Measurements from ENCODE around the gene PNMT. TPM values are rescaled to one million over a fixed set of nuclear protein-coding genes. Genes with fewer than 3 reads are reported as not detected.

The PNMT gene
- total RNA-seq, 4 donors from 2014 or later, result 0.26 to 8.4 (median 1.3) TPM

DNA sequence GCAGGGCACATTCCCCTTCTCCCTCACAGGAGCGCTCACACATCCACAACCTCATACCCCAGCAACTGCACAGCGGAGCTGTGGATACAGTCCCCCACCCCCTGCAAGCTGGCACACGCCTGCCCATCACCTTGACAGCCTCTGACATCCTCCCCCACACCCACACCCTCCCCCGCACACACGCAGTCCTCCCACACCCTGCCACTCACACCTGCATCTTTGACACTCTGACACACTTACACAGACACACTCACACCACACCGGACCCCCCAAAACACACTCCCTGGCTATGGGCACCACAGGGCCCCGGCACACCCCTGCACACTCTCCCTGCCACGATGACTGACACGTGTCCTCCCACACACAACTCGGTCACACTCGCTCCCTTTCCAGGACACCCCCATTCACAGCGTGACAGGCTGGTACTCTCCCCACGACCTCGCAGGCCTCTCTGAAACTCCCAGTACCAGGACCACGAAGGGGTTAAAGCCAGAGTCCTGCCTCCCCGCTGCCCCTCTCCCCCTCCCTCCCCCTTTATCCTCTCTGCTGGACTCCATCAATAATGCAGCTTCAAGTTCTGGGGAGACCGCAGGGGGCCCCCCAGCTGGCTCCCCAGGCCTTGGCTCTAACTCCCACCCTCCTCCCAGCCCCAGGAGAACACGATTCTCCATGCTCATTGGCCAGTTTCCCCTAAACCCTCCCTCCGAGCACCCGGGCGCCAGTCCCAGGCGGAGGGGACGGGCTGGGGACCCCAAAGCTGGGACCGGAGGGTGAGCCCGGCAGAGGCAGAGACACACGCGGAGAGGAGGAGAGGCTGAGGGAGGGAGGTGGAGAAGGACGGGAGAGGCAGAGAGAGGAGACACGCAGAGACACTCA, 41.8 kb upstream of the PNMT start, which contains the start of gene PPP1R1B:
Gene PPP1R1B (plus strand): TSS at position 782 of the 876 bp plus-strand sequence. CDS start 441 bp downstream, outside the sequence.
- Histone ChIP-seq H3K27ac (peak within 1 kb of the TSS in 2 of 4 donors; percentile 42 to 80), H3K4me3 (peak within 1 kb of the TSS; percentile 10 to 59 (median 40)), H3K9me3 (no peaks in the 10 kb centered on the region), H3K36me3 (no peaks in the 10 kb centered on the region), H3K4me1 (peaks cover 39 to 82% (median 47%) of the 10 kb centered on the region in 3 donors), H3K27me3 (peaks cover 0 to 72% (median 9%) of the 10 kb centered on the region in 4 donors)
- 6 to 18% methylated on average over 21 to 22 of the region's 29 CpGs for WGBS, 2 donors
- intact Hi-C loops (cut with DNase I), result no loop called here
- no peak for TF ChIP-seq POLR2A (IDR thresholded peaks at IDR 0.05)
- TF ChIP-seq, protein P1, sequence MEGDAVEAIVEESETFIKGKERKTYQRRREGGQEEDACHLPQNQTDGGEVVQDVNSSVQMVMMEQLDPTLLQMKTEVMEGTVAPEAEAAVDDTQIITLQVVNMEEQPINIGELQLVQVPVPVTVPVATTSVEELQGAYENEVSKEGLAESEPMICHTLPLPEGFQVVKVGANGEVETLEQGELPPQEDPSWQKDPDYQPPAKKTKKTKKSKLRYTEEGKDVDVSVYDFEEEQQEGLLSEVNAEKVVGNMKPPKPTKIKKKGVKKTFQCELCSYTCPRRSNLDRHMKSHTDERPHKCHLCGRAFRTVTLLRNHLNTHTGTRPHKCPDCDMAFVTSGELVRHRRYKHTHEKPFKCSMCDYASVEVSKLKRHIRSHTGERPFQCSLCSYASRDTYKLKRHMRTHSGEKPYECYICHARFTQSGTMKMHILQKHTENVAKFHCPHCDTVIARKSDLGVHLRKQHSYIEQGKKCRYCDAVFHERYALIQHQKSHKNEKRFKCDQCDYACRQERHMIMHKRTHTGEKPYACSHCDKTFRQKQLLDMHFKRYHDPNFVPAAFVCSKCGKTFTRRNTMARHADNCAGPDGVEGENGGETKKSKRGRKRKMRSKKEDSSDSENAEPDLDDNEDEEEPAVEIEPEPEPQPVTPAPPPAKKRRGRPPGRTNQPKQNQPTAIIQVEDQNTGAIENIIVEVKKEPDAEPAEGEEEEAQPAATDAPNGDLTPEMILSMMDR (IDR thresholded peaks at IDR 0.05), result no peak
- DNase-seq, result no peak

DNA sequence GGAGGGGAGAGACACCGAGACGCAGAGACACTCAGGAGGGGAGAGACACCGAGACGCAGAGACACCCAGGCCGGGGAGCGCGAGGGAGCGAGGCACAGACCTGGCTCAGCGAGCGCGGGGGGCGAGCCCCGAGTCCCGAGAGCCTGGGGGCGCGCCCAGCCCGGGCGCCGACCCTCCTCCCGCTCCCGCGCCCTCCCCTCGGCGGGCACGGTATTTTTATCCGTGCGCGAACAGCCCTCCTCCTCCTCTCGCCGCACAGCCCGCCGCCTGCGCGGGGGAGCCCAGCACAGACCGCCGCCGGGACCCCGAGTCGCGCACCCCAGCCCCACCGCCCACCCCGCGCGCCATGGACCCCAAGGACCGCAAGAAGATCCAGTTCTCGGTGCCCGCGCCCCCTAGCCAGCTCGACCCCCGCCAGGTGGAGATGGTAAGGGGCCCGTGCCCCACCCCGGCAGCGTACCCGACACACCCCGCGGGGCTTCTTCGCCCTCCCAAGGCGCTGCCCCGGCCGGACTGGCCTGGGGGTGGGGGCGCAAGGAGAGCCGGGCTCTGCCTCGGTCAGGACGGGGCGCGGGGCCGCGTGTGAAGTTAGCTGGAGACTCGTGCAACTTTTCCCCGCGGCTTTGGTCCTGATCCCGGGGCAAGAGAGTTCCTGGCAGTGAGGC, 41.1 kb upstream of the PNMT start:
- H3K4me1 ChIP-seq, result peaks cover 39 to 82% (median 45%) of the 10 kb centered on the region in 3 donors
- 1 to 10% methylated on average over 7 to 14 of the region's 72 CpGs for WGBS, 2 donors
- TF ChIP-seq, protein P1 (IDR thresholded peaks at IDR 0.05), result no peak
- no peak for TF ChIP-seq POLR2A (IDR thresholded peaks at IDR 0.05)
- DNase-seq, result no peak
- peak overlapping the region; percentile 10 to 59 (median 40) for H3K4me3 ChIP-seq
- peaks cover 0 to 76% (median 9%) of the 10 kb centered on the region in 4 donors for H3K27me3 ChIP-seq
- intact Hi-C loops (cut with DNase I), result no loop called here
- no peaks in the 10 kb centered on the region for H3K36me3 ChIP-seq
- peak overlapping the region in 2 of 4 donors; percentile 42 to 80 for H3K27ac ChIP-seq
- H3K9me3 ChIP-seq, result no peaks in the 10 kb centered on the region

DNA sequence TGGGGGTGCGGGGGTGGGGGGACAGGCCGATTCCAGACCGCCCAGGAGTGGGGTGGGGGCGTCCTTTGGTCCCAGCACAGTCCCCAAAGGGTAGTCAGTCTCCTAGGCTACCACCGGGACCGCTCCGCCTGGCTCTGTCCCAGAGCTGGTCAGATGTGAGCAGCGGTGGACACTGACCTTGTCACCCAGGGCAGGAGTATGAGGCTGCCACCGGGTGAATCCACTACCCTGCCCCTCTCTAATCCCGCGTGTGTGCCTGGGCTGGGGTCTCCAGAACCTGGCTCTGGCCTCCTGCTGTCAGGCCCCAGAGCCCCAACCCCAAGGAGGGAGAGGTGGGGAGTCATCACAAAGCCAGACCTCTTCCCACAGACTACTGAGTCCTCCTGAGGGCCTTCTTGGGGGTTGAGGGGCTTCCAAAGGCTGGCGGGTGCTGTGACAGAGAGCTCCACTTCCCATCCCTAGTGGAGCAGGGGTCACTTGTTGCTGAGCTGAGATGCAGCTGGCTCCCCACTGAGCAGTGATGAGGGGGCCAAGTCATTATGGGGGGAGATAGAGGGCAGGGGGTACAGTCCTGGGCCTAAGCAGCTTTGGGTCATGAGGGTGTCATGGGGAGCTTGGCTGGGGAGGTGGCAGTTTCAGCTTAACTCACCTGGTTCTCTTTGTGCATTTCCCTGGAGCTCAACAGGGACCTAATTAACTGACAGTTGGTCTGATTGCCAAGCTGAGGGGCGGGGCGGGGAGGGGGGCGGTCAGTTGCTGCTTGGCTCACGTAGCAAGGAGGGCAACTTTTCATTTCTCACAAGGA, 40.3 kb upstream of the PNMT start:
- peak overlapping the region in 2 of 4 donors; percentile 42 to 80 for H3K27ac ChIP-seq
- 17 to 49% methylated on average over 1 to 3 of the region's 16 CpGs for WGBS, 2 donors
- H3K27me3 ChIP-seq, result peaks cover 0 to 77% (median 9%) of the 10 kb centered on the region in 4 donors
- H3K4me3 ChIP-seq, result peak overlapping the region in 2 of 4 donors; percentile 50 to 59
- no peak for DNase-seq
- no peaks in the 10 kb centered on the region for H3K9me3 ChIP-seq
- no peaks in the 10 kb centered on the region for H3K36me3 ChIP-seq
- intact Hi-C loops (cut with DNase I), result no loop called here
- peaks cover 39 to 84% (median 42%) of the 10 kb centered on the region in 3 donors for H3K4me1 ChIP-seq
- TF ChIP-seq, protein P1 (IDR thresholded peaks at IDR 0.05), result no peak
- TF ChIP-seq POLR2A (IDR thresholded peaks at IDR 0.05), result no peak

DNA sequence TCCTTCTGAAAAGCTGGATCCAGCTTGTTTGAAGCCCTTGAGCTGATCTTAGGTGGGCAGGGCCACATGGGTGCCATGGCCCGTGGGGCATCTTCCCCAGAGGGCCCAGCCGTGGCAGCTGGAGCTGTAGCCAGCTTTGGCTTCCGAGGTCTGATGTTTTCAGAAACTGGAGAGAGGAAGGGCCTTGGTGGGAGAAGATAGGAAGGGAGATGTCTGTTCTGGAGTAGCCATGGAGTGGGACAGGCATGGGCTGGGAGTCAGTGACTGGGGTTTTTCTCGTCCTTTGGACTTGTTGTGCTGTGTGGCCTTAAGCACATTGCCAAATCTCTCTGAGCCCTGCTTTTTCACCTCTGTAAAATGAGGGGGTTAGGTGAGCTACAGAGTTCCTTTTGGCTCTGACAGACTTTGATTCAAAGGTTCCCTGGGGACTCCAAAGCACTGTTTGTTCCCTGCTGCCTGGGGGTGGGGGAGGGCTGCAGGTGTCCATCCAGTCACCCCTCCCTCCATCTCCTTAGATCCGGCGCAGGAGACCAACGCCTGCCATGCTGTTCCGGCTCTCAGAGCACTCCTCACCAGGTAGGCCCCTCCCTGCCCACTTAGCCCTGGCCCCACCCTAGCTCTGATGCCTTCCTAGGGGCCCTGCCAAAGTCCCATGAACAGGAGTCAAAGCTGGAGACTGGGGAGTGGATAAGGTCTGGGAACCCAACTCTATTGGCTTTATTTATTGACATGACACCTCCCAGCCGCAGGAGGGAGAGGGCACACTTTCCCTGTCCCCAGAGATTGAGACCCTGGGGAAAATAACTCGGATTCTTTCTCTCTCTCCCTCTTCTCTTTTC, 39.4 kb upstream of the PNMT start:
- intact Hi-C loops (cut with DNase I), result no loop called here
- TF ChIP-seq, protein P1 (IDR thresholded peaks at IDR 0.05), result no peak
- TF ChIP-seq POLR2A (IDR thresholded peaks at IDR 0.05), result no peak
- no peaks in the 10 kb centered on the region for H3K36me3 ChIP-seq
- peak overlapping the region in 1 of 4 donors; percentile 80 for H3K27ac ChIP-seq
- H3K4me1 ChIP-seq, result peaks cover 31 to 74% (median 33%) of the 10 kb centered on the region in 3 donors
- no peak overlapping the region for H3K4me3 ChIP-seq
- no peak for DNase-seq
- H3K27me3 ChIP-seq, result peaks cover 0 to 77% (median 9%) of the 10 kb centered on the region in 4 donors
- H3K9me3 ChIP-seq, result no peaks in the 10 kb centered on the region
- 67 to 71% methylated on average over 4 to 9 of the region's 10 CpGs for WGBS, 2 donors
